ENCODE results near the gene RBPJL. TPM values are rescaled to one million over a fixed set of nuclear protein-coding genes. Genes with fewer than 3 reads are reported as not detected.

The RBPJL gene
- polyA plus RNA-seq, 3 donors, result 0.20 TPM; not detected in 2

DNA sequence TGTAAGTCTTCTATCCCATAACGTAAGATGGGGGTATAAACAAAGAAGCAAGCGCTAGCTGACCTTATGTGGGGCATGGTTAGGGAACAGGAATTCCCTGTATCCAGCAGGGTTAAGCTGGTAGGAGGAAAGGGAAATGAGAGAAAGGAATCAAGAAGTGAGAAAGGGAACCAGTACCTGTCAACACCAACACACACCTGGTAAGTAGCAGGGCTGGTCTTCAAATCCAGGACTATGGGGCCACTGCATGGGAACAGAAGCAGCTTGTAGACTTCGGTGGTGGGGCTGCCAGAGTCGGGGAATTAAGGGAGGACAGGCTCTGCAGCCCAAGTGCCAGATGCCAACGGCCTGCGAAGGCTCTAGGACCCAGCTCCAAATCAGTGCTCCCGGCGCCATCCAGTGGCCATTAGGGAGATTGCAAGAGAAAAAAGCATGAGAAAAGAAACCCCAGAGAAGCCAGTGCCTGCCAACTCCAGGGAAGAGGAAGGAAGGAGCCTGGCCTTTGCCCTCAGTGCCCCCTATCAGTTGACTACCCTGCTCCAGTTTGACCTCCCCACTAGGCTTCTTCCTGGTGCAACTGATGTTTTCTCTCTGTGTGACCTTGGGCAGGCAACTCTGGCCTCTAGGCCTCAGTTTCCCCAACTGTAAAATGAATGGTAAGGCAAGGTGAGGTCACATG is 15.8 kb upstream of the RBPJL start:
- DNase-seq (ENCODE audit: extremely low read depth in 1 of 11, low read depth in 9 of 11, low spot score in 4 of 11), result peak in 10 of 11 donors; percentile 60 to 82 (median 67)

GRCh38 chr20:45291526-45291925 is 15.1 kb upstream of the RBPJL start:
- DNase-seq (ENCODE audit: extremely low read depth in 1 of 11, low read depth in 9 of 11, low spot score in 4 of 11), result no peak

DNA sequence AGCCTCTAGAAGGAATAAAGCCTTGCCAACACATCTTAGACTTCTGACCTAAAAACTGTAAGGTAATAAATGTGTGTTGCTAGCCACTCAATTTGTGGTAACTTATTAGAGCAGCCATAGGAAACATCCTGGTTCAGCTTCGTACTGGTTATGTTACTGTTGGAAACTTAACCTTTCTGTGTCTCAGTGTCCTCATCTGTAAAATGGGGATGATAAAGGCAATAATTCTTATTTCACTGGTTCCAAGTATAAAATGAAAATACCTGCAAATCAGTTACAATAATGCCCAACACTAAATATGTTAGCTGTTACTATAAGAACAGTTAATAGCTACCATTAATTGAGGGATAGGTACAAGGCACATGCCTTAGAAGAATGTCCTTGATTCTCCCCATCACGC is 14.3 kb upstream of the RBPJL start:
- DNase-seq (ENCODE audit: extremely low read depth in 1 of 11, low read depth in 9 of 11, low spot score in 4 of 11), result no peak

- DNase-seq (ENCODE audit: extremely low read depth in 1 of 11, low read depth in 9 of 11, low spot score in 4 of 11), result peak in 10 of 11 donors; percentile 48 to 74 (median 66)
Observed at GRCh38 chr20:45293041-45294002, 13.3 kb upstream of the RBPJL start.

- DNase-seq (ENCODE audit: extremely low read depth in 1 of 11, low read depth in 9 of 11, low spot score in 4 of 11), result no peak
Observed at GRCh38 chr20:45294003-45294368, 12.7 kb upstream of the RBPJL start.

DNA sequence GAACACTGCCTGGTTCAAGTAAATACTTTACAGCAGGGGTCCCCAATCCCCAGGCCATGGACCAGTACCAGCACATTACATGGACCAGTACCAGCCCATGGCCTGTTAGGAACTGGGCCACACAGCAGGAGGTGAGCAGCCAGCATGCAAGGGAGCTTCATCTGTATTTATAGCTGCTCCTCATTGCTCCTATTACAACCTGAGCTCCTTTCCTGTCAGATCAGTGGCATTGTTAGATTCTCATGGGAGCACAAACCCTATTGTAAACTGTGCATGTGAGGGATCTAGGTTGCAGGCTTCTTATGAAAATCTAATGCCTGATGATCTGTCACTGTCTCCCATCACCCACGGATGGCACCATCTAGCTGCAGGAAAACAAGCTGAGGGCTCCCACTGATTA is 12.0 kb upstream of the RBPJL start:
- DNase-seq (ENCODE audit: extremely low read depth in 1 of 11, low read depth in 9 of 11, low spot score in 4 of 11), result no peak

DNA sequence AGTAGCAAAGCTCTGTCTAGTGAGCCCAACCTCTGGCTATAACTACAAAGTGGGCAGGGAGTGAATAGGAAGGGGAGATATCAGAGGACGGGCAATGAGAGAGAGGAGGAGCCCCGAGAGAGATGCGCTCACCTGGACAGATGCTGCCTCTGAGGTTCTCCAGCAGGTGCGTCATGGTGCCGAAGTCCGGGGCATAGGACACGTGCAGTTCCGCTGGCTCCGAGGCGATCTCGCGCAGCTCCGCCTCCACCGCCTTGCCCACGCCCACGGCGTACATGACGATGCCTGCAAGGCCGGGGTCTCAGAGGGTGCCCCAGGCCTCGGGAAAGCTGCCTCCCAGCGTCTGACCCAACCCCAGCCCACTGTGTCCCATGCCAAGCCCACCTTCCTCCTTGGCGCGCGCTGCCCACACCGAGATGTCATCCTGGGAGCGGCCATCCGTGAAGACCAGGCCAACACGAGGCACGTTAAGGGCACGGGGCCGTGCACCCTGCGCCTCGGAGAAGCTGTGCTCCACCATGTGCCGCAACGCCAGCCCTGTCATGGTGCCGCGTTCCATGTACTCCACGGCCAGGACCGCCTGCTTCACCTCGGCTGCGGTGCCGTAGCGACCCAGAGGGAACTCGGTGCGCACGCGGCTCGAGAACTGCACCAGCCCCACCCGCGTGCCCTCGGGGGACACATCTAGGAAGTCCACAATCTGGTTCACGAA is 8.7 kb upstream of the RBPJL start:
- DNase-seq (ENCODE audit: extremely low read depth in 1 of 11, low read depth in 9 of 11, low spot score in 4 of 11), result no peak

- no peak for DNase-seq (ENCODE audit: extremely low read depth in 1 of 11, low read depth in 9 of 11, low spot score in 4 of 11)
Observed at GRCh38 chr20:45299786-45300185, 6.9 kb upstream of the RBPJL start.

DNA sequence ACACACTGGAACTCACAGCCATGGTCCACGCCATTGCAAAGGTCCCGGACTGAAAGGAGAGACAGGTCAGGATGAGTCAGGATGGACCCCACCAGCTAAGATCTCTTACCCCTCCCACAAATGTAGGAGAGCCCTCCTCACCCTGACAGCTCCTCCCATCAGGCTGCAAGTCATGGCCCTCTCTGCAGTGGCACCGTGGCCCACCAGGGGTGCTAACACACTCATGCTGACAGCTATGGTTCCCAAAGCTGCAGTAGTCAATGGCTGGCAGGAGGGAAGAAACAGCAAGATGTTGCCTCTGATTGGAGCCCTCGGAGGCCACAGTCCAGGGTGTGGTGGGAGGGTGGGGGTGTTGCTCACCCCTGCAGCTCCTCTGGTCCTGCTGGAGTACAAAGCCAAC is 5.7 kb upstream of the RBPJL start:
- DNase-seq (ENCODE audit: extremely low read depth in 1 of 11, low read depth in 9 of 11, low spot score in 4 of 11), result no peak

- DNase-seq (ENCODE audit: extremely low read depth in 1 of 11, low read depth in 9 of 11, low spot score in 4 of 11), result no peak
Observed at GRCh38 chr20:45301824-45302271, 4.8 kb upstream of the RBPJL start.

DNA sequence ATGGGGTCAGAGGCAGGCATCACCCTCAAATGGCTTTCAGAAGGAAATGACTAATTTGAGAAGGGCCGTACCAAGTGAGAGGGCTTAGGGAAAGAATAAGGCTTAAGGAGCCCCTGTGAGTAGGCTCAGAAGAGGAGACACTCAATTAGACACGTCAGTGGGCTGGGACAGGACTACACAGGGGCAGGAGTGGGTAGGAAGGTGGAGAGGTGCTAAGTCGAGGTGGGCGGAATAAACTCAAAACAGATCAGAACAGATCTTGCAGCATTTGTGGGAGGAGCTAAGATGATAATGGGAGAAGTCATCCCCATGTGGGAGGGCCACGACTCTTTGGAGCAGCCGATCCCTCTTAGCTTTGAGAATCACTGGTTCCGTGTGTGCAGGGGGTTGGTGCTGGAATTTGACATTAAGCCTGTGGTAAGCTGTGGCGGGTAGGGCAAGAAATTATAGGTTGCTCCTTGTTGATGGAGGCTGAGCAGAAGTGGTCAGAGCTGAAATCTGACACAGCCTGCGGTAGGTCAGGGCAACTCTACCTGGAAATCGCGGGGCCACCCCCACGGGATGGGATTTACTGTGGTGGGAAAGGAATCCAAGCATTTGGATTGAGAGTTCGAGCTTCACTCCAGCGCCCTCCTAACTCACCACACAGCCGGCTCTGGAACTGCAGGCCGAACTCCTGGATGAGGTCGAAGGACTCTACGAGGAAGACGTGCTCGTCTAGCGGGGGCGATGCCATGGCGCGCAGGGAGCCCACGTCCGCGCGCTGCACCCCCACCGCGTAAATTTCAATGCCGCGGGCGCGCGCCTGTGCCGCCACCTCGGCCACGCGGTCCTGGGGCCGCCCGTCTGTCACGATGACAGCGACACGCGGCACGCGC is 2.8 kb upstream of the RBPJL start:
- DNase-seq (ENCODE audit: extremely low read depth in 1 of 11, low read depth in 9 of 11, low spot score in 4 of 11), result no peak

DNA sequence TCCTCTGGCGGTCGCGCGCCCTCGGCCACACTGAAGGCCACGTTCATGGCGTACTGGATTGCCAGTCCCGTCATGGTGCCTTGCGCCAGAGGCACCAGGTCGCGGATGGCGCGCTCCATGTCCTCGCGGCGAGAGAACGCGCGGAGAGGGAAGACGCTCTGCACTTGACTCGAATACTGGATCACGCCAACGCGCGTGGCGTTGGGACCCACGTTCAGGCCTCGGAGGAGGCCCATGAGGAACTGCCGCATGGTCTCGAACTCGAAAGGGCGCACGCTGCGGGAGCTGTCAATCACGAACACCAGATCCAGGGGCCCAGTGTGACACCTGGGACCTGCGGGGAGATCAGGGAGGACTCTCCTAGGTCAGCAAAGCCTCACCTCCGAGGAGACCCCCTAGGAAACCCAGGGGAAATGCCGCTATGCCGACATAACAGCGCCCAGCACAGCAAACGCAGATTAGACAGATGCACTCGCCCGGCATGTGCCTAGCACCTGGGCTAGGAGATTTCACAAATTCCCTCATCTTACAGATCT is 2.1 kb upstream of the RBPJL start:
- no peak for DNase-seq (ENCODE audit: extremely low read depth in 1 of 11, low read depth in 9 of 11, low spot score in 4 of 11)

DNA sequence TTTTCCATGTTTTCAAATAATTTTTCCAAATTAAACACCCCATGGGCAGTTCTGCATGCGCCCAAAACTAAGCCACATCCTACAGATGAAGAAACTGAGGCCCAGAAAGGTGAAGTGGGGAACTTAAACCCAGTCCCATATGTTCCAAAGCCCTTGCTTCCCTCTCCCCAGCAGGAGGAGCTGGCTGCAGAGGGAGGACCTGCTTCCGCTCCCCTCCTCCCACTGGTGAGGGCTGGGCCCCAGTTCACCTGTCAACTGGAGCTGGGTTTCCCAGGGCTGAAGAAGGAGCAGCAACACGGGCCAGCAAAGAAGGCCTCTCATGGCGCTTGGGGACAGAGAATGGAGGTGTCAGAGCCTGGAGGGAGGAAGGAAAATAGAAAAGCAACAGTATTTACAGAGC is 1.4 kb upstream of the RBPJL start:
- no peak for DNase-seq (ENCODE audit: extremely low read depth in 1 of 11, low read depth in 9 of 11, low spot score in 4 of 11)

DNA sequence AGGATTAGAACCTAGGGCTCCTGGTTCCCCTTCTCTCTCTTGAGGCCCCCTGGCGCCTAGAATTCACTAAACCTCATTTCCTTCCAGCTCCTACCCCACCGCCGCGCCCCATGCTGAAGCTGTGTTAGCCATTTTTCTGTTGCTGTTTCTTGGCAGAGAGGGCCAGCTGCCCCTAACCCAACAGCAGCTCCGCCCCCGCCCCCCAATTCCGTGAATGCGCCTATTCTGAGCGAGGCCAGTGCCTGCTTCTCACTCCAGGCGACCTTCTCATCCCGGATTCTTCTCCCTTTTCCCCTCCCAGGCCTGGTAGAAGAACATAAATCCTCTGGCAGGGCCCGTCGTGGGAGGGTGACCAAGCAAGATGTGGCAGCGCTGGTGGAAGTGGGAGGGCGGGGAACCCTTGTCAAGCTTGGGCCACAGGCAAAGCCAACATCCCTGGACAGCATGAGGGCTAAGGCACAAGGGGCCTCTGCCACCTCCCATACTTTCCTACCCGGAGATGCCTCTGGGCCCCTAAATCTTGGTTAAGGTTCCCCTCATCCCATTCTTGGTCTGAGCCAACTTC is 518 bp downstream of the RBPJL start:
- no peak for DNase-seq (ENCODE audit: extremely low read depth in 1 of 11, low read depth in 9 of 11, low spot score in 4 of 11)

DNA sequence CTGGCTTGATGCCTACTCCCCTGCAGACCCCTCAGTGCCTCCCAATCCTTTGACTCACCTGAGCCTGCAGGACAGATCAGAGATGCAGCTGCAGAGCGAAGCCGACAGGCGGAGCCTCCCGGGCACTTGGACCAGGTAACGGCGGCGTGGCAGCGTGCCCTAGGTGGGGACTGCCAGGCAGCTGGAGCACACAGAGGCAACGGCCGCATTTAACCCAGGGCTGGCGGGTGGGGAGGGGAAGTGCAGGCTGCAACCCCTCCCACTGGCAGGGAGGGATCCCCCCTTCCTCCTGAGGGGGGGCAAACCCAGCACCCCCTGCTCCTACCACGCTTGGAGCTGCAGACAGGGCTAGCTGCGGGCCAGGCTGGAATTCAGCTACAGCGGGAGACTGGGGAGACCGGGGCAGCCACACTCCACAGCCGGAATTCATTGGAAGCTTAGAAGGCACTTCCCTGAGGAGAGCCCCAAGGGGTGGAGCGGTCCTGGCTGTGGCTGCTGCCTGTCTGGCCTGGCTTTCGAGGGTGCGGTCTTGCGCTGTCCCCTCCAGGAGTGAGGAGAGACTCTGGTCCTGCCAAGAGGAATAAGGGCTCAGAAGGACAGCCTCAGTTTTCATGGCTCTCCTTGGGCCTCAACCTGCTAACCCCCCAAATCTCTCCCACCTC is 1.6 kb downstream of the RBPJL start, which contains the start of gene MATN4:
Gene MATN4, minus strand, starts transcription at position 183 of the 662 bp plus-strand sequence. CDS start 2,717 bp downstream, outside the sequence.
- DNase-seq (ENCODE audit: extremely low read depth in 1 of 11, low read depth in 9 of 11, low spot score in 4 of 11), result no peak

DNA sequence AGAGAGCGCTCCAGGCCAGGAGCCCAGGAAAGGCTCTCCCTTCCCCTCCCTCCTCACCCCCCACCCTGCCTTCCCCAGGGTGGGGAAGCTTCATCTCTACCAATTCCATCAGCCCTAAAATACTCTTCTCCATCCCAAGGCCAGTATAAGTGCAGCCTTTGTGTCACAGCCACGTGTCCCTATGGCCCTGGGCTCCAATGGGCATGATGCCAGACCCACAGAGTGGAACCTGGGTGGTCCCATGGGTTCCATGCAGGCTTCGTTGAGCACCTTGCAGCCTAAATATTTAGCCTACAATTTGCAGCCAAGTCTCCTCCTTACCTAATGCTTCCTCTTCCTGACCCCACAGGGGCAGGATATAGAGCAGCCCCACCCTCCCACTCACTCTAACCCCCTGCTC is 2.4 kb downstream of the RBPJL start:
- no peak for DNase-seq (ENCODE audit: extremely low read depth in 1 of 11, low read depth in 9 of 11, low spot score in 4 of 11)

GRCh38 chr20:45311589-45312211 is 5.1 kb downstream of the RBPJL start:
- no peak for DNase-seq (ENCODE audit: extremely low read depth in 1 of 11, low read depth in 9 of 11, low spot score in 4 of 11)

All from renal cortex interstitium (tissue), 11 donors.